ENCODE measurements around the gene TUBB2B. TPM values are rescaled to one million over a fixed set of nuclear protein-coding genes. Genes with fewer than 3 reads are reported as not detected.

The TUBB2B gene
- total and polyA plus RNA-seq, 9 of the 15 experiments (the other 6 are each of a cell fraction or from before 2014, with no cell fraction given), result 0.11 to 9.7 (median 4.6) TPM

- TF ChIP-seq RNF2 (IDR thresholded peaks at IDR 0.05) (0 out of 2 replicates have a peak, but pooled peaks have one; percentile 58), SMARCB1 (IDR thresholded peaks at IDR 0.05; ENCODE audit: insufficient read length, low read depth) (no peak), TAF1 (IDR thresholded peaks at IDR 0.05; ENCODE audit: control insufficient read depth, extremely low read depth, insufficient read depth, low read length, severe bottlenecking) (no peak), PHB2 (IDR thresholded peaks at IDR 0.05; ENCODE audit: low read depth) (no peak), CHCHD3 (CRISPR knock-in tag; IDR thresholded peaks at IDR 0.05) (no peak), KLF1 (tag; IDR thresholded peaks at IDR 0.05) (no peak), GMEB1 (CRISPR knock-in tag; IDR thresholded peaks at IDR 0.05) (no peak), PHF21A (IDR thresholded peaks at IDR 0.05; ENCODE audit: borderline replicate concordance, low read depth) (no peak), THAP7 (CRISPR knock-in tag; IDR thresholded peaks at IDR 0.05) (no peak), ZBTB49 (CRISPR knock-in tag; IDR thresholded peaks at IDR 0.05; ENCODE audit: borderline replicate concordance) (no peak), FOXK2 (conservative IDR thresholded peaks at IDR 0.05 in 1 of 2, IDR thresholded peaks at IDR 0.05 in 1 of 2; ENCODE audit: low read depth in 2 of 2) (peak in 1 of 2 experiments; percentile 55; a peak in 1 of 4 replicates), ZNF134 (CRISPR knock-in tag; conservative IDR thresholded peaks at IDR 0.05) (0 out of 2 replicates have a peak, but pooled peaks have one; percentile 6), POLR2AphosphoS2 (IDR thresholded peaks at IDR 0.05; ENCODE audit: low read length) (no peak), CEBPB (tag; IDR thresholded peaks at IDR 0.05) (no peak), TFAM (CRISPR knock-in tag; conservative IDR thresholded peaks at IDR 0.05) (no peak), JUNB (CRISPR knock-in tag; conservative IDR thresholded peaks at IDR 0.05) (no peak), STAT5B (CRISPR knock-in tag; IDR thresholded peaks at IDR 0.05) (no peak), BRD9 (IDR thresholded peaks at IDR 0.05; ENCODE audit: low read depth, partially characterized antibody) (peak; percentile 35), PRMT5 (CRISPR knock-in tag; IDR thresholded peaks at IDR 0.05) (no peak), FOXA1 (IDR thresholded peaks at IDR 0.05; ENCODE audit: borderline replicate concordance) (no peak), ETV5 (CRISPR knock-in tag; IDR thresholded peaks at IDR 0.05; ENCODE audit: low read depth) (no peak), KDM2B (CRISPR knock-in tag; IDR thresholded peaks at IDR 0.05) (no peak), ZNF232 (CRISPR knock-in tag; IDR thresholded peaks at IDR 0.05) (no peak)
- TF ChIP-seq, protein P1, sequence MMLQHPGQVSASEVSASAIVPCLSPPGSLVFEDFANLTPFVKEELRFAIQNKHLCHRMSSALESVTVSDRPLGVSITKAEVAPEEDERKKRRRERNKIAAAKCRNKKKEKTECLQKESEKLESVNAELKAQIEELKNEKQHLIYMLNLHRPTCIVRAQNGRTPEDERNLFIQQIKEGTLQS (IDR thresholded peaks at IDR 0.05), result peak; percentile 96
- TF ChIP-seq, protein P1 (CRISPR knock-in tag; conservative IDR thresholded peaks at IDR 0.05), result peak; percentile 87
Observed at GRCh38 chr6:3209114-3210023, 18.1 kb downstream of the TUBB2B start (continued).
